ENCODE data around the gene ZFYVE9.

- TF ChIP-seq EZH2 (IDR thresholded peaks at IDR 0.05; ENCODE audit: insufficient read depth, low read length) = no peak
- TF ChIP-seq CTCF (IDR thresholded peaks at IDR 0.05; ENCODE audit: insufficient read depth, low read depth, low read length) = no peak
These were observed 44.6 kb downstream of the ZFYVE9 start for GRCh38 chr1:52186449-52186848.

Data from astrocyte (in vitro differentiated cells and primary cell).